Endothelial cell of umbilical vein (primary cell): ENCODE measurements around the gene MGAT4A. TPM values are rescaled to one million over a fixed set of nuclear protein-coding genes. Genes with fewer than 3 reads are reported as not detected.
A peak's percentile ranks its signal among the peaks of the same experiment; 100 is the strongest.

Experiments used
- BruUV-seq: library from RNA; stranded (reverse); fragments of 400-500 nt; replicated peaks from 2 replicates; lab custom pipeline; 2021; lab: Mats Ljungman, UMichigan
- CTCF ChIA-PET: fragments of 300-600, 350-600 bp; sonication (Branson Sonifier 250); formaldehyde crosslinking; loops from one replicate; lab custom pipeline; 2021; ENCODE audit warnings: antibody characterized with exemption, inconsistent platforms; lab: Charles Lee
- POLR2A ChIA-PET: fragments of 300-600, 350-600 bp; sonication (Branson Sonifier 250); formaldehyde crosslinking; loops from one replicate; lab custom pipeline; 2021; ENCODE audit warnings: antibody characterized with exemption, inconsistent platforms; lab: Charles Lee
- DNase-seq: peaks from one replicate; pipeline ENCODE4 v3.0.0-alpha.2; 2011; ENCODE audit warnings: low read depth, low spot score
- FAIRE-seq: peaks from 2 replicates; lab custom pipeline; 2011; peaks lifted over from hg19 to GRCh38; lab: Jason Lieb, UNC
- H2AFZ ChIP-seq: 2 replicates; pipeline ENCODE4 v1.6.0; 2012; ENCODE audit warnings: low read depth, low read length, control low read depth, inconsistent platforms
- H3K27ac ChIP-seq: 2 replicates; pipeline ENCODE4 v1.5.1; 2011; ENCODE audit warnings: low read depth, mild to moderate bottlenecking, control low read depth, low read length, moderate library complexity; ENCODE audit not compliant: insufficient read depth
- H3K27me3 ChIP-seq, 2 experiments: 2 replicates each; pipeline versions ENCODE4 v1.6.0 to v1.6.1; 2011; ENCODE audit warnings: low read length in 2 of 2, mixed read lengths in 1 of 2; ENCODE audit not compliant: control insufficient read depth in 2 of 2, insufficient read depth in 2 of 2
- H3K36me3 ChIP-seq, 2 experiments: 2 replicates in 1 of 2; 3 replicates in 1 of 2; pipeline ENCODE4 v1.5.1; 2011; ENCODE audit warnings: low read length in 2 of 2, mild to moderate bottlenecking in 1 of 2, moderate library complexity in 1 of 2; ENCODE audit not compliant: control insufficient read depth in 2 of 2, insufficient read depth in 2 of 2; ENCODE audit errors: extremely low read depth in 1 of 2
- H3K4me1 ChIP-seq: 3 replicates; pipeline ENCODE4 v1.5.1; 2011; ENCODE audit warnings: mild to moderate bottlenecking, low read length; ENCODE audit not compliant: control insufficient read depth, insufficient read depth; ENCODE audit errors: extremely low read depth
- H3K4me2 ChIP-seq: 2 replicates; pipeline ENCODE4 v1.6.1; 2011; ENCODE audit warnings: low read length, control low read depth, mixed read lengths; ENCODE audit not compliant: insufficient read depth
- H3K4me3 ChIP-seq, 3 experiments: fragments of 200-600 bp in 1 of 3; sonication (generic), shearing (Covaris generic) in 1 of 3; replicated peaks in 1 of 3; 2 replicates each; pipeline ENCODE4 v1.5.1; 2011 to 2016; ENCODE audit warnings: control low read depth in 3 of 3, low read length in 3 of 3, mild to moderate bottlenecking in 2 of 3, inconsistent platforms in 1 of 3, low read depth in 1 of 3, moderate library complexity in 1 of 3; ENCODE audit not compliant: insufficient read depth in 1 of 3
- H3K79me2 ChIP-seq: 2 replicates; pipeline ENCODE4 v1.6.0; 2012; ENCODE audit warnings: low read length, inconsistent platforms; ENCODE audit not compliant: control insufficient read depth, insufficient read depth
- H3K9ac ChIP-seq: replicated peaks from 2 replicates; pipeline ENCODE3; 2011; ENCODE audit warnings: low read length, control low read depth; ENCODE audit not compliant: insufficient read depth; ENCODE audit errors: extremely low read depth
- H3K9me1 ChIP-seq: replicated peaks from 3 replicates; pipeline ENCODE4 v1.6.0; 2011; ENCODE audit warnings: mild to moderate bottlenecking, low read length; ENCODE audit not compliant: control insufficient read depth, insufficient read depth; ENCODE audit errors: extremely low read depth
- H3K9me3 ChIP-seq: replicated peaks from 2 replicates; pipeline ENCODE4 v1.5.1; 2012; ENCODE audit warnings: low read length, inconsistent platforms; ENCODE audit not compliant: control insufficient read depth, insufficient read depth
- H4K20me1 ChIP-seq: replicated peaks from 2 replicates; pipeline ENCODE3; 2011; ENCODE audit warnings: mild to moderate bottlenecking, low read length; ENCODE audit not compliant: control insufficient read depth, insufficient read depth; ENCODE audit errors: extremely low read depth
- CTCF ChIP-seq, 2 donors: IDR thresholded peaks; 1 replicate in 1 of 2; 2 replicates in 1 of 2; pipeline ENCODE4 v1.5.1; 2011; ENCODE audit warnings: low read length in 2 of 2, mild to moderate bottlenecking in 2 of 2, moderate library complexity in 2 of 2, control low read depth in 1 of 2, inconsistent platforms in 1 of 2, low read depth in 1 of 2; ENCODE audit not compliant: insufficient read depth in 1 of 2; ENCODE audit errors: extremely low read depth in 1 of 2
- EZH2 ChIP-seq: IDR thresholded peaks from 2 replicates; pipeline ENCODE4 v1.6.1; 2012; ENCODE audit warnings: borderline replicate concordance, low read depth, mild to moderate bottlenecking, moderate library complexity, low read length, inconsistent platforms; ENCODE audit not compliant: severe bottlenecking
- FOS ChIP-seq: IDR thresholded peaks from 2 replicates; pipeline ENCODE4 v1.6.1; 2011; ENCODE audit warnings: mild to moderate bottlenecking, low read length, moderate library complexity, borderline replicate concordance; ENCODE audit not compliant: insufficient read depth
- GATA2 ChIP-seq: IDR thresholded peaks from 2 replicates; pipeline ENCODE4 v1.7.0; 2011; ENCODE audit warnings: low read depth, mild to moderate bottlenecking, moderate library complexity, mixed read lengths, low read length; ENCODE audit not compliant: insufficient read length, insufficient read depth
- JUN ChIP-seq: IDR thresholded peaks from 2 replicates; pipeline ENCODE4 v1.6.1; 2011; ENCODE audit warnings: borderline replicate concordance, low read depth; ENCODE audit not compliant: insufficient read length, insufficient read depth
- MAX ChIP-seq: IDR thresholded peaks from 2 replicates; pipeline ENCODE4 v1.6.1; 2011; ENCODE audit not compliant: insufficient read depth, insufficient read length
- MYC ChIP-seq: IDR thresholded peaks from one replicate; pipeline ENCODE4 v1.6.1; 2011; ENCODE audit warnings: mild to moderate bottlenecking, low read depth, low read length
- POLR2A ChIP-seq: IDR thresholded peaks from 2 replicates; pipeline ENCODE4 v1.6.1; 2012; ENCODE audit warnings: low read depth, mild to moderate bottlenecking, control low read depth, low read length
- POLR2AphosphoS5 ChIP-seq: IDR thresholded peaks from 2 replicates; pipeline ENCODE4 v1.6.1; 2012; ENCODE audit warnings: low read depth, mild to moderate bottlenecking, control low read depth, low read length, moderate library complexity; ENCODE audit not compliant: insufficient read depth
- dilution Hi-C: fragments of 300-500 bp; cut with MboI; formaldehyde crosslinking; loops from one replicate; pipeline ENCODE4 v1.15.0; 2019; ENCODE audit warnings: low sequenced_read_pairs; ENCODE audit not compliant: extremely low pct_ligation_motif_present
- intact Hi-C: fragments of 100-400 bp; cut with micrococcal nuclease; formaldehyde crosslinking; loops from one replicate; pipeline ENCODE4 v1.10.0; 2022
- polyA plus RNA-seq, 4 experiments: library from polyadenylated mRNA; depleted of rRNA in 3 of 4; stranded (reverse) in 3 of 4; unstranded in 1 of 4; fragments of >200 nt; gene quantifications; 2 replicates each; pipeline versions ENCODE4 v1.2.1 to v1.2.3, GENCODE V29; 2011 to 2012; ENCODE audit warnings: missing spikeins in 1 of 4
- total RNA-seq: library from RNA; stranded (reverse); gene quantifications from 2 replicates; pipeline ENCODE4 v1.2.3, GENCODE V29; 2021

The MGAT4A gene
- total and polyA plus RNA-seq, 2 donors (not counting 3 experiments of a cell fraction or from before 2014, with no cell fraction given), result 9.2 to 42.2 TPM

GRCh38 chr2:98726735-98727368 lies 4.1 kb downstream of the MGAT4A start:
- DNase-seq, result no peak
- intact Hi-C loops, result loop anchor here (1.0 to 10.0 kb wide), 8 partner anchors 16 to 188 kb away; no protein-coding TSS in a partner anchor
- Histone ChIP-seq H3K27ac (peak overlapping the region; percentile 68), H3K4me3 (peak overlapping the region in 2 of 3 experiments; percentile 4 to 31), H3K79me2 (peaks cover 81% of the 10 kb centered on the region), H3K36me3 (peaks cover 5 to 10% of the 10 kb centered on the region in 2 experiments), H3K4me1 (peaks cover 45% of the 10 kb centered on the region), H4K20me1 (no peaks in the 10 kb centered on the region), H3K9ac (peak overlapping the region; percentile 53), H2AFZ (no peak overlapping the region), H3K9me3 (no peaks in the 10 kb centered on the region), H3K9me1 (no peaks in the 10 kb centered on the region), H3K4me2 (peak overlapping the region; percentile 86), H3K27me3 (no peaks in the 10 kb centered on the region)
- TF ChIP-seq MYC (no peak), JUN (no peak), CTCF (IDR thresholded peaks at IDR 0.05; ENCODE audit: extremely low read depth in 1 of 2, insufficient read depth in 1 of 2, low read depth in 1 of 2, low read length in 2 of 2) (no peak), POLR2AphosphoS5 (no peak), POLR2A (no peak), EZH2 (no peak), MAX (no peak), GATA2 (no peak), FOS (no peak)
- no TSS peak for BruUV-seq
- POLR2A ChIA-PET, result interaction anchor here (1.2 kb wide), 1 partner anchor 17 kb away, joined by 3 read pairs; no protein-coding TSS in a partner anchor
- dilution Hi-C loops, result no loop called here
- CTCF ChIA-PET, result interaction anchor here (1.0 to 2.4 kb wide), 8 partner anchors 14 to 102 kb away, joined by 3 to 10 read pairs (median 4); no protein-coding TSS in a partner anchor
- no peak for FAIRE-seq
